ENCODE data around the gene SOX15. TPM values are rescaled to one million over a fixed set of nuclear protein-coding genes. Genes with fewer than 3 reads are reported as not detected.

SOX15 gene
- total RNA-seq, 1 experiment from 2014 or later = 0.31 TPM

Small RNA genes within 50 kb of the gene (small RNA-seq; reads per million reads assigned to genes)
- not detected for gene CD68
- not detected for gene SNORA48
- not detected for gene SNORD10

Other genes starting within 250 kb of the SOX15 start
- gene KCTD11, start 237.9 kb downstream of the SOX15 start, total RNA-seq (2014; rRNA removed; shearing (Covaris generic)) = 4.7 and 5.8 TPM in 2 replicates
- gene TMEM95, start 234.9 kb downstream of the SOX15 start, total RNA-seq (2014; rRNA removed; shearing (Covaris generic)) = not detected in 2 replicates
- 0.24 TPM in 1 of 2 replicates, not detected in the other for gene TNK1, start 209.0 kb downstream of the SOX15 start, total RNA-seq (2014; rRNA removed; shearing (Covaris generic))
- 31.7 and 36.7 TPM in 2 replicates for gene PLSCR3, start 195.6 kb downstream of the SOX15 start, total RNA-seq (2014; rRNA removed; shearing (Covaris generic))
- 54.1 and 72.6 TPM in 2 replicates for gene TMEM256, start 186.0 kb downstream of the SOX15 start, total RNA-seq (2014; rRNA removed; shearing (Covaris generic))
- gene NLGN2, start 182.2 kb downstream of the SOX15 start, total RNA-seq (2014; rRNA removed; shearing (Covaris generic)) = 6.1 and 7.4 TPM in 2 replicates
- not detected in 2 replicates for gene SPEM1, start 169.8 kb downstream of the SOX15 start, total RNA-seq (2014; rRNA removed; shearing (Covaris generic))
- not detected in 2 replicates for gene SPEM2, start 164.5 kb downstream of the SOX15 start, total RNA-seq (2014; rRNA removed; shearing (Covaris generic))
- not detected in 2 replicates for gene SPEM3, start 161.2 kb downstream of the SOX15 start, total RNA-seq (2014; rRNA removed; shearing (Covaris generic))
- gene TMEM102, start 154.7 kb downstream of the SOX15 start, total RNA-seq (2014; rRNA removed; shearing (Covaris generic)) = 0.23 and 0.43 TPM in 2 replicates
- 0.23 and 0.37 TPM in 2 replicates for gene FGF11, start 150.6 kb downstream of the SOX15 start, total RNA-seq (2014; rRNA removed; shearing (Covaris generic))
- gene CHRNB1, start 145.0 kb downstream of the SOX15 start, total RNA-seq (2014; rRNA removed; shearing (Covaris generic)) = 6.0 and 7.9 TPM in 2 replicates
- gene ZBTB4, start 110.5 kb downstream of the SOX15 start, total RNA-seq (2014; rRNA removed; shearing (Covaris generic)) = 13.1 and 18.1 TPM in 2 replicates
- gene SLC35G6, start 108.6 kb downstream of the SOX15 start, total RNA-seq (2014; rRNA removed; shearing (Covaris generic)) = not detected in 2 replicates
- gene POLR2A, start 105.7 kb downstream of the SOX15 start, total RNA-seq (2014; rRNA removed; shearing (Covaris generic)) = 43.4 and 44.6 TPM in 2 replicates
- 3.2 and 5.6 TPM in 2 replicates for gene TNFSF12, start 41.0 kb downstream of the SOX15 start, total RNA-seq (2014; rRNA removed; shearing (Covaris generic))
- 0.37 and 0.63 TPM in 2 replicates for gene TNFSF13, start 31.3 kb downstream of the SOX15 start, total RNA-seq (2014; rRNA removed; shearing (Covaris generic))
- 138 and 141 TPM in 2 replicates for gene SENP3, start 28.2 kb downstream of the SOX15 start, total RNA-seq (2014; rRNA removed; shearing (Covaris generic))
- 55.2 and 75.8 TPM in 2 replicates for gene CD68, start 10.5 kb downstream of the SOX15 start, total RNA-seq (2014; rRNA removed; shearing (Covaris generic))
- gene MPDU1, start 6.2 kb downstream of the SOX15 start, total RNA-seq (2014; rRNA removed; shearing (Covaris generic)) = 148 and 177 TPM in 2 replicates
- gene FXR2, start 24.8 kb upstream of the SOX15 start, total RNA-seq (2014; rRNA removed; shearing (Covaris generic)) = 54.4 and 60.7 TPM in 2 replicates
- gene SAT2, start 37.7 kb upstream of the SOX15 start, total RNA-seq (2014; rRNA removed; shearing (Covaris generic)) = 18.6 and 20.8 TPM in 2 replicates
- gene SHBG, start 40.0 kb upstream of the SOX15 start, total RNA-seq (2014; rRNA removed; shearing (Covaris generic)) = not detected in 2 replicates
- not detected in 2 replicates for gene ATP1B2, start 60.8 kb upstream of the SOX15 start, total RNA-seq (2014; rRNA removed; shearing (Covaris generic))
- 29.5 and 47.7 TPM in 2 replicates for gene TP53, start 97.4 kb upstream of the SOX15 start, total RNA-seq (2014; rRNA removed; shearing (Covaris generic))
- gene WRAP53, start 98.4 kb upstream of the SOX15 start, total RNA-seq (2014; rRNA removed; shearing (Covaris generic)) = 25.2 and 29.2 TPM in 2 replicates
- 5.7 and 7.7 TPM in 2 replicates for gene EFNB3, start 115.1 kb upstream of the SOX15 start, total RNA-seq (2014; rRNA removed; shearing (Covaris generic))
- not detected in 2 replicates for gene DNAH2, start 127.7 kb upstream of the SOX15 start, total RNA-seq (2014; rRNA removed; shearing (Covaris generic))
- 0.27 and 0.87 TPM in 2 replicates for gene KDM6B, start 244.1 kb upstream of the SOX15 start, total RNA-seq (2014; rRNA removed; shearing (Covaris generic))

All from HT1080 (cell line).